SU-DHL-6 (cell line): ENCODE data around the gene MYOF.

ENCODE experiments used
- H2AFZ ChIP-seq: fragments of 200-600 bp; sonication (generic); 2 replicates; pipeline ENCODE4 v1.6.1; 2014; ENCODE audit warnings: low read depth, mild to moderate bottlenecking, moderate library complexity, mixed read lengths, antibody characterized with exemption, low read length; ENCODE audit not compliant: severe bottlenecking
- H3F3A ChIP-seq: fragments of 200-600 bp; shearing (Covaris generic); 2 replicates; pipeline ENCODE4 v1.6.0; 2016; ENCODE audit warnings: antibody characterized with exemption, mild to moderate bottlenecking; ENCODE audit not compliant: insufficient read depth
- H3K27ac ChIP-seq: fragments of 200-600 bp; sonication (generic); 2 replicates; pipeline ENCODE4 v1.5.1; 2016; ENCODE audit warnings: low read depth, mild to moderate bottlenecking, low read length, moderate library complexity, mixed read lengths
- H3K27me3 ChIP-seq: fragments of 200-600 bp; sonication (generic), shearing (Covaris generic); 2 replicates; pipeline ENCODE4 v1.6.0; 2014; ENCODE audit warnings: mild to moderate bottlenecking, low read length
- H3K36me3 ChIP-seq: fragments of 200-600 bp; sonication (generic); 2 replicates; pipeline ENCODE4 v1.6.1; 2014; ENCODE audit warnings: mild to moderate bottlenecking, low read length, mixed read lengths
- H3K4me2 ChIP-seq: fragments of 300-600, 200-600 bp; shearing (Covaris generic), sonication (generic); 2 replicates; pipeline ENCODE4 v1.6.0; 2014; ENCODE audit warnings: low read length, low read depth, mild to moderate bottlenecking; ENCODE audit not compliant: poor library complexity, severe bottlenecking
- H3K4me3 ChIP-seq: fragments of 200-600 bp; sonication (generic); 2 replicates; pipeline ENCODE4 v1.5.1; 2014; ENCODE audit warnings: antibody characterized with exemption, low read length, mild to moderate bottlenecking, mixed read lengths; ENCODE audit not compliant: insufficient read depth, poor library complexity, severe bottlenecking
- H3K79me2 ChIP-seq: fragments of 200-600 bp; sonication (generic); 2 replicates; pipeline ENCODE4 v1.6.1; 2014; ENCODE audit warnings: mild to moderate bottlenecking, low read length, moderate library complexity; ENCODE audit not compliant: insufficient read depth
- H3K9ac ChIP-seq: fragments of 200-600 bp; sonication (generic); 2 replicates; pipeline ENCODE4 v1.7.0; 2014; ENCODE audit warnings: mild to moderate bottlenecking, low read length
- H3K9me2 ChIP-seq: fragments of 200-600 bp; sonication (generic); replicated peaks from 2 replicates; pipeline ENCODE4 v1.6.1; 2014; ENCODE audit warnings: low read length; ENCODE audit not compliant: insufficient read depth
- H3K9me3 ChIP-seq: fragments of 200-600 bp; sonication (generic); 2 replicates; pipeline ENCODE4 v1.6.1; 2014; ENCODE audit warnings: low read length, mixed read lengths; ENCODE audit not compliant: insufficient read depth
- H4K20me1 ChIP-seq: fragments of 200-600 bp; sonication (generic); 2 replicates; pipeline ENCODE4 v1.6.1; 2014; ENCODE audit warnings: low read depth, mild to moderate bottlenecking, antibody characterized with exemption, low read length, moderate library complexity, mixed read lengths
- CTCF ChIP-seq: fragments of 200-600 bp; sonication (generic); IDR thresholded peaks from one replicate; pipeline ENCODE4 v1.5.1; 2017; ENCODE audit warnings: antibody characterized with exemption, mild to moderate bottlenecking, low read length, moderate library complexity; ENCODE audit not compliant: insufficient read depth, poor library complexity, severe bottlenecking
- EZH2phosphoT487 ChIP-seq: fragments of 200-600 bp; sonication (generic), shearing (Covaris generic); conservative IDR thresholded peaks from 2 replicates; pipeline ENCODE4 v1.6.1; 2018; ENCODE audit warnings: mild to moderate bottlenecking, antibody characterized with exemption, low read length, moderate library complexity, mixed read lengths

The MYOF gene

GRCh38 chr10:93266858-93267257 lies 215.3 kb downstream of the MYOF start:
- no peaks in the 10 kb centered on the region for H3K9me3 ChIP-seq
- H3K9me2 ChIP-seq: no peaks in the 10 kb centered on the region
- H3K4me2 ChIP-seq: no peak overlapping the region
- no peak overlapping the region for H3K27ac ChIP-seq
- no peak overlapping the region for H2AFZ ChIP-seq
- TF ChIP-seq EZH2phosphoT487: no peak
- TF ChIP-seq CTCF: no peak
- H3K27me3 ChIP-seq: no peaks in the 10 kb centered on the region
- no peak overlapping the region for H3K4me3 ChIP-seq
- H3K36me3 ChIP-seq: no peaks in the 10 kb centered on the region
- no peaks in the 10 kb centered on the region for H4K20me1 ChIP-seq
- no peak overlapping the region for H3K9ac ChIP-seq
- H3K79me2 ChIP-seq: no peaks in the 10 kb centered on the region
- no peaks in the 10 kb centered on the region for H3F3A ChIP-seq

GRCh38 chr10:93261961-93262610 lies 220.0 kb downstream of the MYOF start:
- no peaks in the 10 kb centered on the region for H3K27me3 ChIP-seq
- H3K79me2 ChIP-seq: no peaks in the 10 kb centered on the region
- H3K9me2 ChIP-seq: no peaks in the 10 kb centered on the region
- H3K36me3 ChIP-seq: no peaks in the 10 kb centered on the region
- no peak overlapping the region for H3K9ac ChIP-seq
- H3K4me3 ChIP-seq: no peak overlapping the region
- H2AFZ ChIP-seq: no peak overlapping the region
- H4K20me1 ChIP-seq: no peaks in the 10 kb centered on the region
- no peaks in the 10 kb centered on the region for H3F3A ChIP-seq
- TF ChIP-seq CTCF (no peak), EZH2phosphoT487 (no peak)
- no peak overlapping the region for H3K4me2 ChIP-seq
- no peaks in the 10 kb centered on the region for H3K9me3 ChIP-seq
- no peak overlapping the region for H3K27ac ChIP-seq

- H3K4me2 ChIP-seq: no peak overlapping the region
- TF ChIP-seq CTCF: no peak
- TF ChIP-seq EZH2phosphoT487: no peak
- H3K4me3 ChIP-seq: no peak overlapping the region
- H3F3A ChIP-seq: no peaks in the 10 kb centered on the region
- H3K9ac ChIP-seq: no peak overlapping the region
- no peaks in the 10 kb centered on the region for H3K9me2 ChIP-seq
- H3K36me3 ChIP-seq: no peaks in the 10 kb centered on the region
- no peak overlapping the region for H2AFZ ChIP-seq
- no peaks in the 10 kb centered on the region for H3K9me3 ChIP-seq
- H3K27me3 ChIP-seq: no peaks in the 10 kb centered on the region
- no peaks in the 10 kb centered on the region for H4K20me1 ChIP-seq
- H3K27ac ChIP-seq: no peak overlapping the region
- H3K79me2 ChIP-seq: no peaks in the 10 kb centered on the region
These were observed 221.0 kb downstream of the MYOF start for GRCh38 chr10:93261089-93261488.
